Measurements from ENCODE around the gene DOHH. TPM values are rescaled to one million over a fixed set of nuclear protein-coding genes. Genes with fewer than 3 reads are reported as not detected.

DOHH gene
- total and polyA plus RNA-seq, 8 donors = 0.45 to 21.7 (median 13.6) TPM; not detected in 1

- DNase-seq = peak; percentile 75 to 82
- Histone ChIP-seq H3K4me1 (peaks cover 8 to 36% (median 21%) of the 10 kb centered on the region in 4 donors), H3K4me3 (no peak overlapping the region), H3K9me3 (no peaks in the 10 kb centered on the region), H3K27me3 (no peaks in the 10 kb centered on the region), H3K27ac (no peak overlapping the region), H3K36me3 (peaks cover 8 to 62% (median 53%) of the 10 kb centered on the region in 4 donors)
- TF ChIP-seq CTCF (IDR thresholded peaks at IDR 0.05) (peak in 6 of 7 experiments; percentile 74 to 96 (median 94)), POLR2AphosphoS5 (IDR thresholded peaks at IDR 0.05) (no peak), EP300 (IDR thresholded peaks at IDR 0.05) (no peak), POLR2A (IDR thresholded peaks at IDR 0.05) (no peak)
- intact Hi-C loops (cut with DNase I; ENCODE audit: low total_unique reads) = loop anchor here (10.0 kb wide), 1 partner anchor 70 kb away; no protein-coding TSS in a partner anchor
- WGBS, 5 donors = 43 to 67% (median 49%) methylated on average over 16 to 30 of the region's 30 CpGs
Measured at GRCh38 chr19:3544742-3545668, 44.5 kb upstream of the DOHH start.

GRCh38 chr19:3544058-3544376 is 43.5 kb upstream of the DOHH start:
- no peak for TF ChIP-seq CTCF (IDR thresholded peaks at IDR 0.05)
- no peak for TF ChIP-seq EP300 (IDR thresholded peaks at IDR 0.05)
- TF ChIP-seq POLR2A (IDR thresholded peaks at IDR 0.05) = no peak
- TF ChIP-seq POLR2AphosphoS5 (IDR thresholded peaks at IDR 0.05) = no peak
- peaks cover 8 to 55% (median 48%) of the 10 kb centered on the region in 4 donors for H3K36me3 ChIP-seq
- H3K9me3 ChIP-seq = no peaks in the 10 kb centered on the region
- intact Hi-C loops (cut with DNase I; ENCODE audit: low total_unique reads) = loop anchor here (10.0 kb wide), 1 partner anchor 71 kb away; no protein-coding TSS in a partner anchor
- peak overlapping the region in 1 of 5 donors; percentile 61 for H3K27ac ChIP-seq
- H3K4me3 ChIP-seq = no peak overlapping the region
- 61 to 86% (median 72%) methylated on average over 4 to 9 of the region's 9 CpGs for WGBS, 5 donors
- peaks cover 8 to 36% (median 21%) of the 10 kb centered on the region in 4 donors for H3K4me1 ChIP-seq
- no peak for DNase-seq
- H3K27me3 ChIP-seq = no peaks in the 10 kb centered on the region

- peak in 1 of 2 donors; percentile 79 for DNase-seq
- intact Hi-C loops (cut with DNase I; ENCODE audit: low total_unique reads) = loop anchor here (10.0 kb wide), 1 partner anchor 71 kb away; no protein-coding TSS in a partner anchor
Measured at GRCh38 chr19:3543150-3544057, 42.9 kb upstream of the DOHH start.

More at GRCh38 chr19:3543150-3544057, 42.9 kb upstream of the DOHH start:
- Histone ChIP-seq H3K4me3 (no peak overlapping the region), H3K36me3 (peaks cover 8 to 56% (median 46%) of the 10 kb centered on the region in 4 donors), H3K4me1 (peaks cover 8 to 33% (median 21%) of the 10 kb centered on the region in 4 donors), H3K9me3 (no peaks in the 10 kb centered on the region), H3K27ac (peak overlapping the region; percentile 12 to 61 (median 42)), H3K27me3 (no peaks in the 10 kb centered on the region)
- 34 to 70% (median 60%) methylated on average over 18 to 47 of the region's 47 CpGs for WGBS, 5 donors
- TF ChIP-seq POLR2A (IDR thresholded peaks at IDR 0.05) (no peak), CTCF (IDR thresholded peaks at IDR 0.05) (no peak), POLR2AphosphoS5 (IDR thresholded peaks at IDR 0.05) (no peak), EP300 (IDR thresholded peaks at IDR 0.05) (no peak)

Data from stomach (tissue), 9 donors.